Endodermal cell (in vitro differentiated cells): Measurements from ENCODE around the gene TMEFF1. TPM values are rescaled to one million over a fixed set of nuclear protein-coding genes. Genes with fewer than 3 reads are reported as not detected.

ENCODE experiments used
- DNase-seq: peaks from one replicate; pipeline ENCODE4 v3.0.0-alpha.2; 2017
- H3K27ac ChIP-seq: 2 replicates; pipeline ENCODE4 v1.5.1; 2013; ENCODE audit warnings: mild to moderate bottlenecking, low read depth, low read length, moderate library complexity
- H3K27me3 ChIP-seq: 2 replicates; pipeline ENCODE4 v1.6.1; 2013; ENCODE audit warnings: mild to moderate bottlenecking, low read length, moderate library complexity; ENCODE audit not compliant: insufficient read depth, control insufficient read depth, poor library complexity, severe bottlenecking
- H3K36me3 ChIP-seq: 2 replicates; pipeline ENCODE4 v1.7.0; 2013; ENCODE audit warnings: mild to moderate bottlenecking, low read length, moderate library complexity; ENCODE audit not compliant: control insufficient read depth, insufficient read depth
- H3K4me1 ChIP-seq: one replicate; pipeline ENCODE4 v1.7.0; 2013; ENCODE audit warnings: low read length; ENCODE audit not compliant: control insufficient read depth, insufficient read depth
- H3K4me3 ChIP-seq: 2 replicates; pipeline ENCODE4 v1.5.1; 2013; ENCODE audit warnings: mild to moderate bottlenecking, low read length, moderate library complexity
- H3K9ac ChIP-seq: 2 replicates; pipeline ENCODE4 v1.6.1; 2013; ENCODE audit warnings: mild to moderate bottlenecking, low read length, moderate library complexity; ENCODE audit not compliant: poor library complexity, severe bottlenecking; ENCODE audit errors: extremely low read depth
- H3K9me3 ChIP-seq: 2 replicates; pipeline ENCODE4 v1.6.1; 2013; ENCODE audit warnings: mild to moderate bottlenecking, low read length, moderate library complexity; ENCODE audit not compliant: control insufficient read depth
- H3K27ac Mint-ChIP-seq: 2 replicates; pipeline ENCODE4 v1.8.0; 2020; ENCODE audit warnings: mixed read lengths
- H3K27me3 Mint-ChIP-seq: 2 replicates; pipeline ENCODE4 v1.8.0; 2021; ENCODE audit warnings: mild to moderate bottlenecking, mixed read lengths; ENCODE audit not compliant: insufficient read depth
- H3K36me3 Mint-ChIP-seq: 2 replicates; pipeline ENCODE4 v1.8.0; 2020; ENCODE audit warnings: low read depth, mixed read lengths
- H3K4me1 Mint-ChIP-seq: 2 replicates; pipeline ENCODE4 v1.8.0; 2020; ENCODE audit warnings: mixed read lengths
- H3K4me3 Mint-ChIP-seq: 2 replicates; pipeline ENCODE4 v1.8.0; 2020; ENCODE audit warnings: mild to moderate bottlenecking, moderate library complexity, mixed read lengths
- H3K9me3 Mint-ChIP-seq: 2 replicates; pipeline ENCODE4 v1.8.0; 2020; ENCODE audit warnings: mild to moderate bottlenecking, mixed read lengths
- CTCF ChIP-seq: fragments of 200-600 bp; sonication (generic); conservative IDR thresholded peaks from 2 replicates; pipeline ENCODE4 v1.5.0; 2021; ENCODE audit warnings: antibody characterized with exemption, mild to moderate bottlenecking
- WGBS, 2 experiments: methylation state at CpG; one replicate each; pipeline versions ENCODE4 v1.1.5 to v1.1.7; 2013; ENCODE audit warnings: missing lambda C conversion rate in 2 of 2, mixed read lengths in 1 of 2; ENCODE audit not compliant: insufficient coverage in 1 of 2, insufficient read length in 1 of 2; 5-methylcytosine and 5-hydroxymethylcytosine counted together
- total RNA-seq, 2 donors: library from RNA; stranded (reverse); fragmentation: NEBNext Ultra II Directional in 1 of 2; extraction: Animal tissue kit (Norgen Biotek cat#: 25700) in 1 of 2; gene quantifications; 2 replicates in 1 of 2; 3 replicates in 1 of 2; pipeline ENCODE4 v1.2.1, GENCODE V29; 2021

TMEFF1 gene
- total RNA-seq, 2 donors from 2014 or later: 67.5 to 111 TPM

DNA sequence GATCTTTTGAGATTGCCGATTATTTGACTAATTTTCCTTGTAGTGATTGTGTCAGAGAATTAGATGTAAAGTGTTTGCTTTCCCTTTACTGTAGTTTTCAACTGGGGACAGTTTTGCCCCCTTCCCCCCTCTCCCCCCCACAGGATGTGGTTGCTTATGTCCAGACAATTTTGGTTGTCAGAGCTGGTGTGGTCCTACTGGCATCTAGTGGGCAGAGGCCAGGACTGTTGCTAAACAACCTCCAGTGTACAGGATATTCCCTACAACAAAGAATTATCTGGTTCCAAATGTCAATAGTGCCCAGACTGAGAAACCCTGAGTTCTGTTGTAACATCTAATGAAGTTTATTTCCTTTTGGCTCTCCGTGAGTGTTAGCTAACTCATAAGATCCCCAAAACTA is 20.0 kb downstream of the TMEFF1 start:
- no peak overlapping the region for H3K4me3 Mint-ChIP-seq
- Histone ChIP-seq H3K27me3 (no peaks in the 10 kb centered on the region), H3K4me1 (no peaks in the 10 kb centered on the region), H3K9ac (no peak overlapping the region), H3K9me3 (no peaks in the 10 kb centered on the region), H3K4me3 (no peak overlapping the region), H3K27ac (peak overlapping the region; percentile 2), H3K36me3 (no peaks in the 10 kb centered on the region)
- no peak for TF ChIP-seq CTCF
- H3K27ac Mint-ChIP-seq: no peak overlapping the region
- 82 to 100% methylated on average over 1 to 2 of the region's 2 CpGs for WGBS, 2 experiments
- no peaks in the 10 kb centered on the region for H3K27me3 Mint-ChIP-seq
- no peak for DNase-seq
- H3K4me1 Mint-ChIP-seq: peaks cover 39% of the 10 kb centered on the region
- H3K9me3 Mint-ChIP-seq: no peaks in the 10 kb centered on the region
- peaks cover 3% of the 10 kb centered on the region for H3K36me3 Mint-ChIP-seq

DNA sequence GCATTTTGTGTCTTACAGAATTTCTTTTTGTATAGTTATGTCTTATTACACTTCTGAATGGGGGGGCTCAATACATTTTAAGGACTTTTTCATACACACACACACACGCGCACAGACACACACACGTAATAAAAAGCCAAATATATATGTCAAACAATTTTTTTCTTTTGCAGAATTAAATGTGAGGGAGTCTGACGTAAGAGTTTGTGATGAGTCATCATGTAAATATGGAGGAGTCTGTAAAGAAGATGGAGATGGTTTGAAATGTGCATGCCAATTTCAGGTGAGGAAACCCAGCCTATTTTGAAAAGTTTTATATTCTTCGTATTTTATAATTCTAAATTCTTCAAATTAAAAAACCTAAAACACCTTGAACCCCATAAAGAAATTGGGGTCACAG is 25.6 kb downstream of the TMEFF1 start:
- H3K27me3 ChIP-seq: no peaks in the 10 kb centered on the region
- Mint-ChIP-seq H3K9me3 (no peaks in the 10 kb centered on the region), H3K4me3 (no peak overlapping the region), H3K27me3 (no peaks in the 10 kb centered on the region), H3K4me1 (peaks cover 21% of the 10 kb centered on the region), H3K36me3 (peaks cover 21% of the 10 kb centered on the region), H3K27ac (peak overlapping the region; percentile 57)
- peaks cover 21% of the 10 kb centered on the region for H3K36me3 ChIP-seq
- H3K4me1 ChIP-seq: no peaks in the 10 kb centered on the region
- no peak for TF ChIP-seq CTCF
- no peak overlapping the region for H3K4me3 ChIP-seq
- no peaks in the 10 kb centered on the region for H3K9me3 ChIP-seq
- DNase-seq: no peak
- H3K9ac ChIP-seq: no peak overlapping the region
- WGBS, 2 experiments: 88% methylated on average over 4 of the region's 5 CpGs; no CpG with 5 or more reads in 1 of the 2 experiments
- H3K27ac ChIP-seq: no peak overlapping the region

- 80 to 90% methylated on average over 1 to 3 of the region's 4 CpGs for WGBS, 2 experiments
- H3K4me3 ChIP-seq: no peak overlapping the region
- H3K9me3 Mint-ChIP-seq: no peaks in the 10 kb centered on the region
These were observed 26.5 kb downstream of the TMEFF1 start for GRCh38 chr9:100499460-100499859.

More at GRCh38 chr9:100499460-100499859, 26.5 kb downstream of the TMEFF1 start:
- no peaks in the 10 kb centered on the region for H3K4me1 ChIP-seq
- no peak overlapping the region for H3K9ac ChIP-seq
- H3K27ac ChIP-seq: no peak overlapping the region
- H3K9me3 ChIP-seq: no peaks in the 10 kb centered on the region
- TF ChIP-seq CTCF: no peak
- H3K36me3 Mint-ChIP-seq: peaks cover 29% of the 10 kb centered on the region
- no peak for DNase-seq
- H3K27me3 ChIP-seq: no peaks in the 10 kb centered on the region
- no peak overlapping the region for H3K27ac Mint-ChIP-seq
- no peaks in the 10 kb centered on the region for H3K27me3 Mint-ChIP-seq
- peaks cover 30% of the 10 kb centered on the region for H3K36me3 ChIP-seq
- H3K4me3 Mint-ChIP-seq: no peak overlapping the region
- peaks cover 19% of the 10 kb centered on the region for H3K4me1 Mint-ChIP-seq
